Ammon's horn (tissue), 1 donor: ENCODE measurements around the gene NT5C3B.
"Not testable (repeated sequence)": the region's sequence is repeated elsewhere in the genome, so short reads cannot be mapped to it uniquely, and the experiment has no call there.

Source experiments
- DNase-seq: peaks from one replicate; pipeline ENCODE4 v3.0.0-alpha.2; 2016; ENCODE audit warnings: low spot score

NT5C3B gene

DNA sequence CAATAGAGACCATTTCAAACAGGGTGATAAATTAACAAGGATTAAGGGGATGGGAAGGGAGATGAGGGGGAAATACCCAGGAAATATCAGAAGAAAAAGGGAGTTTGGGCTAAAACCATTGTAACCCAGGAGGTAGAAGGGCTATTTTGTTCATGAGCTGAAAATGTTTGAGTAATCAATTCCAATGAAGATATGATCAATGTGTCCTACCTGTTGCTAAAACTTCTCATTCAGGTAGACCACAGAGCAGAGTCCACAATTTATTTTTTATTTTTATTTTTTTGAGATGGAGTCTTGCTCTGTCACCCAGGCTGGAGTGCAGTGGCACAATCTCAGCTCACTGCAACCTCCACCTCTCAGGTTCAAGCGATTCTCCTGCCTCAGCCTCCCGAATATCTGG is 3.4 kb upstream of the NT5C3B start:
- not testable (repeated sequence) for DNase-seq

DNA sequence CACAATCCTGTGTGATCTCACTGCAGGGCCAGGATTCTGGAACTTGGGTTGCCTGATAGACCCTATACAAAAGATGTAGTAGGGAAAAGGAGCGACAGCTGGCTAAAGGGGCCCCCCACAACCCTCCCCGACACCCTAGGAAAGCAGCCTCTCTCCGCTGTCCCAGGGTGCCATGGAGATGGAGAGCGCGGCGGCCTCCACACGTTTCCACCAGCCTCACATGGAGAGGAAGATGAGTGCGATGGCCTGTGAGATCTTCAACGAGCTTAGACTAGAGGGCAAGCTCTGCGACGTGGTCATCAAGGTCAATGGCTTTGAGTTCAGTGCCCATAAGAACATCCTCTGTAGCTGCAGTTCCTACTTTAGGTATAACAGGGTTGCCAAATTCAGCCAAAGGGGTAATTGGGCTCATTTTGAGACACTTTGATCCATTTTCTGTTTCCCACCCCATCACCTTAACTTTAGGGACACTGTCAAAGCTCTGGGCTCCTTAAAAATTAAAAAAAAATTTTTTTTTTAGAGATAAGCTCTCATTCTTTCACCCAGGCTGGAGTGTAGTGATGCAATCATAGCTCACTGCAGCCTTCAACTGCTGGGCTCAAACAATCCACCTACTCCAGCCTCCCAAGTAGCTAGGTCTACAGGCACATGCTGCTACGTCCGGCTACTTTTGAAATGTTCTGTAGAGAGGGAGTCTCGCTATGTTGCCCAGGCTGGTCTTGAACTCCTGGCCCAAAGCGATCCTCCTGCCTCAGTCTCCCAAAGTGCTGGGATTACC is 1.9 kb upstream of the NT5C3B start, which contains the start of gene KLHL10:
Gene KLHL10, plus strand, starts transcription at position 65 of the 778 bp plus-strand sequence. Its CDS starts 108 bp downstream, at position 173.
- DNase-seq: no peak

DNA sequence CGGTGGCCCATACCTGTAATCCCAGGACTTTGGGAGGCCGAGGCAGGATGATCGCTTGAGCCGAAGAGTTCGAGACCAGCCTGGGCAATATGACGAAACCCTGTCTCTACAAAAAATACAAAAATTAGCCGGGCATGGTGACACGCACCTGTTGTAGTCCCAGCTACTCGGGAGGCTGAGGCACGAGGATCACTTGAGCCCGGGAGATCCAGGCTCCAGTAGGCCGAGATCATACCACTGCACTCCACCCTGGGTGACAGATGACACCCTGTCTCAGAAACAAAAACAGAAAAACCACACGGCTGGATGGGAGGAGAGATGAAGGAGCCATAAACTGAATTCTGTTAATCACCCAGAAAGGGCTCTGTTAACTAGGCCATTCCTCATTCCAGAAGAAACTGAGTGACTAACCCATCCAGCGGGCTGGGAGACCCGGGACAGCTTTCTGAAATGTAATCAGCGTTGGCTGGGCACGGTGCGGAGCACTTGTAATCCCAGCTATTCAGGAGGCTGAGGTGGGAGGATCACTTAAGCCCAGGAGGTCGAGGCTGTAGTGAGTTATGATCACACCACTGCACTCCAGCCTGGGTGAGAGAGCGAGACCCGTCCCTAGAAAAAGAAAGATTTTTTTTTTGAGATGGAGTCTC is 641 bp upstream of the NT5C3B start:
- DNase-seq: no peak

DNA sequence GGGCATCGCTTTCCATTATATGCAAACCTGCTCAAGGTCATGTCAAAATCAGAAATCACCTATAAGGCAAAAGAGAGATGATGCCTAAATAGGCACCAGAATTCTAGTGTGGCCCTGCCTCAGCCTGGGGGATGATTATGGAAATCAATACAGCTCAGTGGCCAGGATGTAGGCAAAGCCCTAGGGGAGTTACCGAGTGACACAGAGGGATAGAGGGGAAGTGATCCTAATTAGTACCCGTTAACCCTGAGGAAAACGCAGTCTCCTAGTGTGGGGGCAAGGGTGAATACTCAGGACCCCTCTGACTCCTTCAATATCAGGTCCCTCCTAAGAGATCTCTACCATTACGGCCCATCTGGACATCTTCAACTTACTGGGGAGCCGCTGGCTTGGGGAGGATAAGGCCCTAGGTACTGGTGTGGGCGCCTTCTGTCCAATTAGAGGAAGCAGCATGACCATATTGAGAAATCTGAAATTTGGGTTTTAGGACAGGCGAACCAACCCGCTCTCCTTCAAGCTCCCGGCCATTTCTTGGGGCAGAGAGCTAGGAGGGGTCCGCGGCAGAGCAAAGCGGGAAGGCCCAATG is 725 bp downstream of the NT5C3B start:
- no peak for DNase-seq

DNA sequence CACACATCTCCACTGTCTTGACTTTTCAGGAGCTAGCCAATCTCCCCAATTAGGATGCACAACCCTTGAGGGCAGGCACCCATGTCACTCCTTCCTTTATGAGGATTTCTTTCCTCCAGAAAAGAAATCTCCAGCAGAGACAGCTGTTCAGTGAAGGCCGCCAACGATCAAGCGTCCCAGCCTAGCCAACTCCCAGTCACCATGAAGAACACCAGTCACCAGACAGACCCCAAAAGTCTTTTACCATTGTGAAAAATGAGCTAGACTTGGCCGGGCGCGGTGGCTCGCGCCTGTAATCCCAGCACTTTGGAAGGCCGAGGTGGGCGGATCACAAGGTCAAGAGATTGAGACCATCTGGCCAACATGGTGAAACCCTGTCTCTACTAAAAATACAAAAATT is 6.1 kb downstream of the NT5C3B start:
- DNase-seq: not testable (repeated sequence)

DNA sequence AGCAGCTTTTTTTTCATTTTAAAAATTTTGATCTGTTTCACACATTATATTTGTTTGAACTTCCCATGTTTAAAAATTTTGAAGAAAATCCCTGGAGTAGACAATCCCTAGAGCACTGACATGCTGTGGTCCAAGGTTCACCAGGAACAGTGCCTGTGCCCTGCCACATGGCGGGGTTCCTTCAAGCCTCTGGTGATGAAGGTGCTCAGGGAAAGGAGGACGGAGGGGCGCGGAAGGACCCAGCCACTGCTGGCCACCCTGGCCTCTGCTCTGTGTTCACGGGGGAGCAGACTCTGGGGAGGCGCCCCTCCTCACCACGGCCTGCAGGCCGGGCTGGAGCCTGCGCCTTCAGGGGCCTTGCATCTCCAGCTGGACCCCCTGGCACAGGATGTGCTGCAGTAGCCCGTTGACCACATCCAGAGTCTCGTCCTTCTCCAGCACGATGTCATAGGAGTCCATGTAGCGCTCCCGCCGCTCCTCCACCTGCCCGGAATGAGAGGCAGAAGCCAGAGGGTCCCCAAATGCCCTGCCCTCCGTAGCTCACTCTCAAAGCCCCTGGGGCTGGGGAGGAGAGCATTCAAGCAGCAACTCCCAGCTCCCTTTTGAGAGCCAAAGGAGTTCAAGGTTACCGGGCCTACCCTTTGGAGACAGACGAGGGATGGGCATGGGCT is 10.7 kb downstream of the NT5C3B start:
- no peak for DNase-seq

DNA sequence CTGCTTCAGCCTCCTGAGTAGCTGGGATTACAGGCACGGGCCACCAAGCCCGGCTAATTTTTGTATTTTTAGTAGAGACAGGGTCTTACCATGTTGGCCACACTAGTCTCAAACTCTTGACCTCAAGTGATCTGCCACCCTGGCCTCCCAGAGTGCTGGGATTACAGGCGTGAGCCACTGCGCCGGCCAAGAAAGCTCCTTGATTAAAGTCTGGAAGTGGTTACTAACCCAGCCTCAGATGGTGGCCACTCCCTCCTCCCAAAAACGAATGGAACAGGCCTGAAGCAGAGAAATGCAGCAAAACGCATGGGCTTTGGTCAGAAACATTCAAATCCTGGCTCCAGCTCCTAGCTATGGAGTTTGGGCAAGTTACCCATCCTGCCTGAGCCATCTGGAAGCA is 11.9 kb downstream of the NT5C3B start:
- DNase-seq: no peak

DNA sequence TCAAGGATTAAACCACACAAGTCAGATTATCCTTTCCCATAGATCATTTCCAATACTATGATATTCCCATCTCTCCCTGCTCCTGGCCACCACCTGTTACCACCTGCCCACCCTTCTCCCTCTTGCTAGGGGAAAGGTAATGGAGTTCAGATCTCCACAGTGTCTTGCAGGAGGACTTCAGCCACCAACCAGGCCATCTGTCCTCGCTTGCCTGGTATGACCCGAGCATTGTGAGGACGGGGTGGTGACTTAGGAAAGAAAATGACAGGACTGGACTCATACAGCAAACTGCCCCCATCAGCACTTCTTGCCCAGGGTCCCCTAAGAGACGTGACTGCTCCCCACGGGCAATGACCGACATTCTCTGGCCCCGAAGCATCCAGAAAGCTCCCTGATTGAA is 12.5 kb downstream of the NT5C3B start:
- no peak for DNase-seq

DNA sequence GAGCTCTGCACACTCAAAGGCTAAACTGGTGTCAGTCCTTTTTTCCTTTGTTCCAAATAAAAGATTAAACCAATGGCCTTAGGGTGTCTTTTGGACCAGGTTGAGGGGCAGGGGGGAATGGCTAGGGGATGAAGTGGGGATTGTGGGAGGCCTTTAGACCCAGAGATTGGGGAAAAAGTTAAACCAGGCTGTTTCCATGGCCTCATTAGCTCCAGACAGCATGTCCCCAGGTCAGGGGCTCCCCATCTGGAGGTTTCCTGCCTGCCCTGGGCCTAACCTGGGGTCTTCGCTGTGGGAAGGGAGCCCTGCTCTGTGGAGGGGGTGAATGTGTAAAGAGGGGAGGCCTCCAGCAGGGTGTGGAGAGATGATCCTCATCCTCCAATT is 12.9 kb downstream of the NT5C3B start:
- DNase-seq: no peak

DNA sequence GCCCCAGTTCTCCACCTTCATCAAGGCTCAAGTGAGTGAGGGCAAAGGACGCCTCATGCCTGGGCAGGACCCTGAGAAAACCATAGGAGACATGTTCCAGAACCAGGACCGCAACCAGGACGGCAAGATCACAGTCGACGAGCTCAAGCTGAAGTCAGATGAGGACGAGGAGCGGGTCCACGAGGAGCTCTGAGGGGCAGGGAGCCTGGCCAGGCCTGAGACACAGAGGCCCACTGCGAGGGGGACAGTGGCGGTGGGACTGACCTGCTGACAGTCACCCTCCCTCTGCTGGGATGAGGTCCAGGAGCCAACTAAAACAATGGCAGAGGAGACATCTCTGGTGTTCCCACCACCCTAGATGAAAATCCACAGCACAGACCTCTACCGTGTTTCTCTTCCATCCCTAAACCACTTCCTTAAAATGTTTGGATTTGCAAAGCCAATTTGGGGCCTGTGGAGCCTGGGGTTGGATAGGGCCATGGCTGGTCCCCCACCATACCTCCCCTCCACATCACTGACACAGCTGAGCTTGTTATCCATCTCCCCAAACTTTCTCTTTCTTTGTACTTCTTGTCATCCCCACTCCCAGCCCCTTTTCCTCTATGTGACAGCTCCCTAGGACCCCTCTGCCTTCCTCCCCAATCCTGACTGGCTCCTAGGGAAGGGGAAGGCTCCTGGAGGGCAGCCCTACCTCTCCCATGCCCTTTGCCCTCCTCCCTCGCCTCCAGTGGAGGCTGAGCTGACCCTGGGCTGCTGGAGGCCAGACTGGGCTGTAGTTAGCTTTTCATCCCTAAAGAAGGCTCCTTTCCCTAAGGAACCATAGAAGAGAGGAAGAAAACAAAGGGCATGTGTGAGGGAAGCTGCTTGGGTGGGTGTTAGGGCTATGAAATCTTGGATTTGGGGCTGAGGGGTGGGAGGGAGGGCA is 13.6 kb downstream of the NT5C3B start:
- no peak for DNase-seq

DNA sequence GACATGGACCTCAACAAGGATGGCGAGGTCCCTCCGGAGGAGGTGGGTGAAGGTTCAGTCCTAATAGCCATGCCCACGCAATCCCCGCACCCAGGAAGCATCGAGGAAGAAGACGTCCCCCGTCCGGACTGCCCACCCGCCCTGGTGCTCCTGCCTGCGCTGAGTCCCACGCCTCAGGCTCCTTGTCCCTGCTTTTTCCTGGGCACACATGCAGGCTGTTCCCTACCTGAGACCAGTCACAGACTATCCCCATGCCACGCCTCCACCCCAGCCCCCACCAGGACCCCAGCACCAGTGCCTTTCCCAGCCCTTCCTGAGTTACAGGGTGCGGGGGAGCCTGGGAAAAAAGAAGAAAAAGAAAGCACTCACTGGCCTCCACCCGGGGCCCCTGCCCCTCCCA is 14.3 kb downstream of the NT5C3B start:
- DNase-seq: no peak

DNA sequence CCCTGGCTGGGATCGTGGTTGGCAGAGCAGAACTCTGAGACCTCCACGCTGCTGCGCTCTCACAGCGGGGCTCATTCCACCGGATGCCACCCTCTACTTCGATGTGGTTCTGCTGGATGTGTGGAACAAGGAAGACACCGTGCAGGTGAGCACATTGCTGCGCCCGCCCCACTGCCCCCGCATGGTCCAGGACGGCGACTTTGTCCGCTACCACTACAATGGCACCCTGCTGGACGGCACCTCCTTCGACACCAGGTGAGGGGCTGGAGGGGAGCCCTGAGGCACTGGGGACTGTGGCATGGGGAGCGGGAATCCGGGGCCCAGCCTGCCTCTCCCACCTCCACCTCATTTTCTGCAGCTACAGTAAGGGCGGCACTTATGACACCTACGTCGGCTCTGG is 18.0 kb downstream of the NT5C3B start:
- no peak for DNase-seq

DNA sequence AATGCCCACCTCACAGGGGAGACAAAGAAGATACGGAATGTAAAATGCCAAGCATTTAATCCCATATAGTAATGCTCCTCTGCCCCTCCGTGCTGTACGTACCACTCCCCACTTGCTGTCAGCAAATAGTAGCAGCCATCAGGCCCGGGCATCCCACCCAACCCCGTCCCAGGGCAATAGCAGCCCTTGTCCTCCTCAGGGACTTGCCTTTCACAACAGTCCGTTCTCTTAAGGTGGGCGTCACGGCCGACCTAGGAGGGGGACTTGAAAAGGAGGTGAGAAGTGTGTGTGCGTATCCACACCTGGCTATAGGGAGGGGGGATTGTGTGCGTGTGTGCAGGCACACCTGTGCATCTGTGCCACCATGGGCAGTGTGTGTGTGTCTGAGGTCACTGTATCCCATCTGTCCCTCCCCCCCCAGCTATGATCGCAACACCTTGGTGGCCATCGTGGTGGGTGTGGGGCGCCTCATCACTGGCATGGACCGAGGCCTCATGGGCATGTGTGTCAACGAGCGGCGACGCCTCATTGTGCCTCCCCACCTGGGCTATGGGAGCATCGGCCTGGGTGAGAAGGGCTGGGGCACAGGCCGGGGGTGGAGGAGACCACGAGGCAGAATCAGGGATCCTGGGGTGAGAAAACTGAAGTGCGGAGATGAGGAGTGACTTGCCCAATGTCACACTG is 19.3 kb downstream of the NT5C3B start:
- DNase-seq: no peak

DNA sequence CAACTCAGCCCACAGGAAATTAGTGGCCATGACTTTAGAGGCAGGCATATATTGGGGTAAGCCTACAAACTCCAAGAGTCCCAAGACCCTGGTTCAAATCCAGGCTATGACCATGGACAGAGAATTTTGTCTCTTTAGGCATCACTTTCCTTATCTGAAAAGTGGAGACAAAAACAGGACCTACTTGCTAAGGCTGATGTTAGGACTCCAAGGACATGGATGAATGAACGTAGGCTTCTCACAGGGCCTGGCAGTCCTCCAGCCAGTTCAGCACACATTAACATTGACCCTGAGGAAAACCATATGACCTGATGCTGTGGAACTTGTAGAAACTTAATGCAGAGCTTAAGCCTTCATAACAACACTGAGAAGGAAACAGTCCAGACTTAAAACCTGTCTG is 21.8 kb downstream of the NT5C3B start:
- DNase-seq: no peak

DNA sequence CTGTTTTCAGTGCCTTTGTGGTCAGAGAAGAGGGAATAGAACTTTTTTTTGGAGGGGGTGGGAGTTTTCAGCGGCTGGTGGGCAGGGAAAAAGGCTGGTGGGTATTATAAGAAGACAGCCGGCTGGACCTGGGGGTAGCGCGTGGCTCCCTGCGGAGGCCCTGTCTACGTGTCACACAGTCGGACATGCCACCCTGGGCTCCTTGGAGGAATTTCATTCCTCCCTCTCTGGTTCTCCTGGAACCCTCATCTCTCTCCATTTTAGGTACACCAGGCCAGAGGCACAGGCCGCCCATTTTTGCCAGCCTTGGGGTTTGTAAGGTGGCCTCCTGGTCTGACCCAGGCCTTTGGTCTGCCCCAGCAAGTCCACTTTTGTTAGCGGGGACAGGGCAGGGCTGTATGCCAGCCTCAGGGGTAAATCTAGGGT is 22.3 kb downstream of the NT5C3B start:
- no peak for DNase-seq

DNA sequence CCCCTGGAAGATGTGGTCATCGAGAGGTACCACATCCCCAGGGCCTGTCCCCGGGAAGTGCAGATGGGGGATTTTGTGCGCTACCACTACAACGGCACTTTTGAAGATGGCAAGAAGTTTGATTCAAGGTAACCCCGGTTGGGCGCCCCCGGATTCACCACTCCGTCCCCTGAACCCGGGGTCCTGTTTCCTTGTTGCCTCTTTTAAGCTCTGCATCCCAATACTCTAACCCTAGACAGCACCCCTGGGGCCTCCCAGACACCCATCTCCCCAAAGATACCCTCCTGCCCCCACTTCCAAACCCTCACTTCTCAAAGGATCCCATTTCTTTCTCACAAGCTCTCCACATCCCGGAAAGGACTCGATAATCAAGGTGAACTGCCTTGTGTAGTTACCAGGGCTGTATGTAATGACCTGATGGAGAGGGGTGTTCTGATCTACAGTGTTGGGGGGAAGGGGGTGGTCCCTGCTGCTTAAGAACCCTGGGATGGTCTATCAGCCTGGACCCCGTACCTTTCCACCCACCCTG is 22.8 kb downstream of the NT5C3B start:
- DNase-seq: no peak

DNA sequence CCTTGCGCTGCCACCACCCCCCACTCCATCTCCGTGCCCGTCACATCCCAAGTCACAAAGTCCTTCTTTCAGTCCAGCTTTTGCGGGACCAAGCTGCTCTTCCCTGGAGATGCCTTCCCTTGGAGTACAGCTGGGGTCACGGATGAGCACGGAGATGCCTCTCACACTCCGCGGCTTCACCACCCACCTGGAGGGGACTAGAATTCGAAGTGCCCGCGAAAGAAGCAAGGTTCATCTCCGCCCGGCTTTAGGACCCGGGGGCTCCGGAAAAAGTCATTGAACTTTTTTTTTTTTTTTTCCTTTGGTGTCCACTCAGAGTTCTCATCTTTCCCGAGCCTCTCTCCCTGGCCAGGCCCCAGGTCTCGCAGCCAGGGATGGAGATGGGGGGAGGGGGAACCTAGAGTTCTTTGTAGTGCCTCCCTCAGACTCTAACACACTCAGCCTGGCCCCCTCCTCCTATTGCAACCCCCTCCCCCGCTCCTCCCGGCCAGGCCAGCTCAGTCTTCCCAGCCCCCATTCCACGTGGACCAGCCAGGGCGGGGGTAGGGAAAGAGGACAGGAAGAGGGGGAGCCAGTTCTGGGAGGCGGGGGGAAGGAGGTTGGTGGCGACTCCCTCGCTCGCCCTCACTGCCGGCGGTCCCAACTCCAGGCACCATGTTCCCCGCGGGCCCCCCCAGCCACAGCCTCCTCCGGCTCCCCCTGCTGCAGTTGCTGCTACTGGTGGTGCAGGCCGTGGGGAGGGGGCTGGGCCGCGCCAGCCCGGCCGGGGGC is 23.5 kb downstream of the NT5C3B start, which contains the start of gene FKBP10:
Gene FKBP10, plus strand, starts transcription at position 624 of the 771 bp plus-strand sequence. Its CDS starts 31 bp downstream, at position 655.
- DNase-seq: peak; percentile 46

DNA sequence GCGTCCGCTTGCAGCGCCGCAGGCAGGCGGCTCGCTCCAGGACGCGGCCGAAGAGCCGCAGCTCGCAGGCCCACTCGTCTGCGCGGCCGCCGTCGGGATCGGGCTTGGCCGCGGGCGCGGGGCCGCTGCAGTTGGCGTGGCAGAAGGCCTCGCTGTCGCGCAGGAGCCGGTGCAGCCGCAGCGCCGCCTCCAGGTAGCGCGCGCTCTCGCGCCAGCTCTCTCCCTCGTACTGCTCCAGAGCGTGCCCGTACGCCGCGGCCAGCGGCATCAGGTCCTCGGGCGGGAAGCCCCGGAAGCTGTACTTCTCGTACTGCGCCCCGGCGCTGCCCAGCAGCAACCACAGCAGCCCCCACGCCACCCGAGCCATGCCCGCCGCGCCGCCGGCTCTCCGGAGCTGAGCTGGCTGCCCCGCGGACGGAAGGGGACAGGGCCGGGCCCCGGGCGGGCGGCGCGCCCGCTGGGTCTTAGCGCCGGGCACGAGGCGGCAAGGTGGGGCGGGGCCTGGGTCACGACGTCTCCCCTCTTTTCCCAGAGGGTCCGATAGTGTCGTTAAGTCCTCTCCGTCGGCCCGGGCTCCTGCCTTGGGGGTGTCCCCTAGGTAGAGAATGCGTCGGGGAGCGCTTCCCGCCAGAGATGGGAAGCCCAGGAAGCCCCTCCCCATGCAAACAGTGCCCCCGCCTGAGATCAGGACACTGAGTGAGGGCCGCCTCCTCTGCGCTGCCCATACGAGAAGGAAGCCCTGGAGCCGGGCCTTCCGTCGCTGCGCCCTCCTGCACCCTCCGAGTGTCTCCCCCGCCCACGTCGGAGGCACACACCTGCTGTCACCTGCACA is 24.3 kb downstream of the NT5C3B start, which contains the start of gene P3H4:
Gene P3H4, minus strand, starts transcription at position 401 of the 832 bp plus-strand sequence. Its CDS starts 34 bp downstream, at position 367.
- peak; percentile 82 for DNase-seq
